COLO668 (cell line): Measurements from ENCODE around the gene TUBB2B.
"Not testable (repeated sequence)": the region's sequence is repeated elsewhere in the genome, so short reads cannot be mapped to it uniquely, and the experiment has no call there.

Source experiments
- DNase-seq: peaks from one replicate; lab custom pipeline; 2025; ENCODE audit not compliant: unreplicated experiment; lab: John Stamatoyannopoulos, UW

Gene TUBB2B

GRCh38 chr6:3190779-3191178 is 36.7 kb downstream of the TUBB2B start:
- DNase-seq, result no peak

DNA sequence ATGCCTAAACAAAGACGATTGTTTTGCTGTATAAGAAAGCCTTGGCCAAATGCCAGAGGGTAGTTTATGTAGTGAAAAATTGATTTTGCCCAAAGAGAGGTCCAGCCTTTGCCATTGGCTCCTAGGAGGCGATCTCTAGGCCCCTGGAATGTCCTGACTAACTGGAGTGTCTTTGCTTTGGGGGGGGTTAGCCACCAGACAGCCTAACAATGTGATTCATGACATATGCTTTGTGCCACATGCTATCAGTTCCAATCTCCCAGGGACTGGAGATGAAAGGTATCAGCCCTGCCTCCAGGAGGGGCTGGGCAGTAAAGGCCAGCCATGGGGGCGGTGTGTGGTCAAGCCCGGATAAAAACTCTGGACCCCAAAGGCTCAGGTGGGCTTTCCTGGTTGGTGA is 37.4 kb downstream of the TUBB2B start:
- no peak for DNase-seq

GRCh38 chr6:3189192-3189591 is 38.3 kb downstream of the TUBB2B start:
- not testable (repeated sequence) for DNase-seq

DNA sequence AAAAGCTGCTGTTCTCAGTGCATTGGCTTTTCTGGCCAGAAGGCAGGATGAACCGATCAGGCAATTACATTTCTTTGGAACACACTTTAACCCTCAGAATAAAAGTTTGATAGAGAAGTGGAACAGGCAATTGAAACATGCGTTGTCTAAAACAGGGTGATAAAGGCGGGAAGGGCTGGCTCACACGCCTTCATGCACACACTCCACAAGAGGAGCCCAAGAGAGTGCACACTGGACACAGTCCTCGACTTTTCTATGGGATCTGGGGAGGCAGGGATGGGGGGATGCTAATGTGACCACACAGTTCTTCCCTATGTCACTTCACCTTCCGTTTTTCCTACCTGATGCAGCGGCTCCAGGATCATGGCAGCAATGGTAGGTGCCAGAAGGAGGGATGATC is 39.2 kb downstream of the TUBB2B start:
- DNase-seq, result no peak

DNA sequence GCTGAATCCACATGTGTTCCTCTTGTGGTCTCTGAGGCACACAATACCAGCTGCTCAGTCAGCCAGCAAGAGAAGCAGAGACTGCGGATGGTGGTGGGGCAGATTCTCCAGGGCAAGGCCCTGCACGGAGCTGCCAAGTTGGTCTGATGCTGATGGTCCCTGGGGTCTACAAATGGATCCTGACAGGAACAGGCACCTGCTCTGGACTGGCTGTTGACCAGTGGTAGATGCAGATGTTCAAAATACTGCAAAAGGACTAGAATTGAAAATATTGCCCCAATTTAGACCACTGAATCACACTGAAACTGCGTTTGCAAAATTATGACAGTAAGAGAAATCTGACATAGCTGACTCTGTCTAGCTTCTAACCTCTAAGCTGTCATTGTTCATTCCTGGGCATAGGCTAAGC is 40.5 kb downstream of the TUBB2B start:
- DNase-seq, result no peak

GRCh38 chr6:3183066-3183465 is 44.4 kb downstream of the TUBB2B start:
- no peak for DNase-seq

- DNase-seq, result no peak
Observed at GRCh38 chr6:3181105-3181504, 46.3 kb downstream of the TUBB2B start.

DNA sequence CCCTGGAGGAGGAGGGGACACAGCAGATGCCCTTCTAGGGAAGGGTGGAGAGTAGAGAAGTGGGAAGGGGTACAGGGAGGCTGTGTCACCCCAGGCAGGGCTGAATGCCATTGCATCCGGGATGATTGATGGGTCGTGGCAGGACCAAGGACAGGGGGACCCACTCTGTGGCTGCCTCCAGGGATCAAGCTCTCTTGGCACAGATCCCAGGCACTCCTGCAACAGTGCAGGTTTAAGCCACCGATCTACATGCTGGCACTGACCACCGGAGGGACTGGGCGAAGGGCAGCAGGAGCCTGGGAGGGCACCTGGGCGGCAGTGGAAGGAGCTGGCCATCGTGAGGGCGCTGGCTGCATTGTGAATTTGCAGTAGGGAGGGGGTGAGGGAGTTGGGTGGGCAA is 47.5 kb downstream of the TUBB2B start:
- DNase-seq, result not testable (repeated sequence)

DNA sequence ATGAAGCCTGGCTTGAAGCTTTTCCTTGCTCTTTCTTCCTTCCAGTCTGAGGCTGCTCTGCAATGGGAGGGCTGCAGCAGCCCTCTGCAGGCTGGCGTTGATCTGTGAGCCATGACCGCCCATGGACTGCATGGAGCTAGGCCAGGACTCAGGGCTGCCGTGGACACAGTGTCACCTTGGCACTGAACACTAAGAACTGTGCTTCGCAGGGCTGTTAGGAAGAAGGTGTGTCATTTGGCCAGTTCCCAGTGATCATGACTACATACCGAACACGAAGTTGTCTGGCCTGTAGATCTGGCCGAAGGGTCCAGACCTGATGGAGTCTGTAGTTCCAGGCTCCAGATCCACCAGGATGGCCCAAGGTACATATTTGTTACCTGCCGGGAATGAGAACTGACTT is 48.8 kb downstream of the TUBB2B start:
- not testable (repeated sequence) for DNase-seq

DNA sequence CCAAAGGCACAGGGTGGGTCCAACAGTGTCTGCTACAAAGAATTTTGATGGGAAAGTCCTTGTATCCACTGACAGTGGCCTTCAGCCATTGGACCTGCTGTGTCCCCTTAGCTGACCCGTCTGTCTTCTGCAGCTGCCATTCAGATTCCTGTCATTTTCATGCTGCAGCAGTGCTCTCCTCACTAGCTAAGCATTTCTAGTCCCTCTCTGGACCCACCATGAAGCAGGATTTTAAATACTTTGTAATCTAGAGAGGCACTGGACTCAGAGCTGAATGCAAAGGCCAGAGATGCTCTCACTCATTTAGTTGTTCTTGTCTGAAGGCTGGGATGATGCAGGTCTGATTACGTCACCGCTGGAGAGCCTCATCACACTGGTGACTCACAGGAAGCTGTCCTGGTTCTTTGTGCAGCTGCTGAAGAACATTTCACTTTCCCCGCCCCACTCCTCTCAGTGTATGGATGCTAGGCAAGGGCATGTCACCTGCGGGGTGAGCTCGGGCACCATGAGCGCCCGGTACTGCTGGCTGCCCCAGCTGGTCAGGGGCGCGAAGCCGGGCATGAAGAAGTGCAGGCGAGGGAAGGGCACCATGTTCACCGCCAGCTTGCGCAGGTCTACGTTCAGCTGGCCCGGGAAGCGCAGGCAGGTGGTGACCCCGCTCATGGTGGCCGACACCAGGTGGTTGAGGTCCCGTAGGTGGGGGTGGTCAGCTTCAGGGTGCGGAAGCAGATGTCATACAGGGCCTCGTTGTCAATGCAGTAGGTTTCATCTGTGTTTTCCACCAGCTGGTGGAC is 50.7 kb downstream of the TUBB2B start:
- DNase-seq, result peak; percentile 65

GRCh38 chr6:3175715-3176402 is 51.6 kb downstream of the TUBB2B start:
- no peak for DNase-seq
